CD4-positive, alpha-beta T cell treated with Interleukin-2 at 100 ng/mL for 4 hours (primary cell): ENCODE data around the gene MYO18A.
"Not testable (repeated sequence)": the region's sequence is repeated elsewhere in the genome, so short reads cannot be mapped to it uniquely, and the experiment has no call there.

Experiments
- DNase-seq: peaks from one replicate; pipeline ENCODE4 v3.0.0-alpha.2; 2020; ENCODE audit warnings: low spot score

Gene MYO18A

GRCh38 chr17:29194669-29195068 lies 14.5 kb upstream of the MYO18A start:
- DNase-seq, result no peak

DNA sequence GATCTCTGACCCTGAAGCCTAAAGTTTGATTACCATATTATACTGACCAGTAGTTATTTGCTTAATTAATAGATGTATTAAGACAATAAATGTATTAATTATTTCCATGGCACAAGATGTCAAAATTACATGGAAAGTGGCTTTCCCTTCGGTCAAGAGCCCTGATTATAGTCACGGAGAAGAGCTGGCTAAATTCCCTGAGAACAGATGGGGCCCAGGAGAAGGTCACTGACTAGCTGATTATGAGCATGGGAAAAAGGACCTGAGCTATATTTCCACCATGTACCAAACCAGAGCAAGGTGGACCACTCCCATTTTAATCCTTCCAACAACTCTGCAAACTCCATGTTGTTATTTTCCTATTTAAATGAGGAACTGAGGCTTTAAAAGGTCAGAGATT lies 12.9 kb upstream of the MYO18A start:
- DNase-seq, result no peak

DNA sequence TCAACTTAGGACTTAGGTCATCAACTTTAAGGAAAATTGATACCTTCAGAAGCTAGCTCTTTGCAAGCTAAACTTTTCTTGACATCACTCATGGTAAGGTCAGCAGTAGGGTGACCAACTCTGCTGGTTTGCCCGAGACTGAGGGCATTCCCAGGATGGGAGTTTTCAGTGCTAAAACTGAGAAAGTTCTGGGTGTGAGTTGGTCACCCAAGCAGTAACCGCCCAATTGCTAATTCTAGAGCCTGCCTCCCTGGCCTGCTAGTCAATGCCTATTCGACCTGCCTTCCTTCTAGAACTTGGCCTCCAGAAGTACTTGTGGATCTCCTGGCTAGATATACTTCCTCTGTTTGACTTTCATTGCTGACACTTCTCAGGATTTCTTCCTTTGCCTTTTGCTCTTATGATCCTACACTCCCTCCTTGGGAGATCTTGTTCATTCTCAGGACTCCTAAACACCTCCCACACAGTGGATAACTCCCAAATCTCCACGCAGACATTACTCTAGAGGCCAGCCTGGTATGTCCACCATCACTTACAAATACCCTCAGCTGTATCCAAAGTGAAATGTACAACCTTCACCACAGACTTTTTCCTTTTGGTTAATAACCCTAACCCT lies 10.5 kb upstream of the MYO18A start:
- no peak for DNase-seq

DNA sequence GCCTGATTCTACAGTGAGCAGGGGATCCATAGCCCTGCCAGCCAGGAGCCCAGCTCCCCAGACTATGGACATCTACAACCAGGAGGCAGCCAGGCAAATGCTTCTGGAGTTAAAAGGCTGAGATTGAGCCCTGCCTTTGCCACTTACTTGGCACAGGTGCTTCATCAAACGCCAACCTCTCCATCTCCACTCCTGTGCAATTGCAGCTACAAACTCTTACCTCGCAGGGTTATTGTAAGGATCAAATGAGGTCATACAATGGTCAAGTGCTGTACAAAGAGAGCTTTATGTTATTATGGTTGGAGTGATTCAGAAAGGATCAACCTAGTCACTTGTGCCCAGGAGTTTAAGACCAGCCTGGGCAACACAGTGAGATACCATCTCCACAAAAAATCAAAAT lies 9.8 kb upstream of the MYO18A start:
- no peak for DNase-seq

- DNase-seq, result no peak
These were observed 9.2 kb upstream of the MYO18A start for GRCh38 chr17:29189355-29189754.

DNA sequence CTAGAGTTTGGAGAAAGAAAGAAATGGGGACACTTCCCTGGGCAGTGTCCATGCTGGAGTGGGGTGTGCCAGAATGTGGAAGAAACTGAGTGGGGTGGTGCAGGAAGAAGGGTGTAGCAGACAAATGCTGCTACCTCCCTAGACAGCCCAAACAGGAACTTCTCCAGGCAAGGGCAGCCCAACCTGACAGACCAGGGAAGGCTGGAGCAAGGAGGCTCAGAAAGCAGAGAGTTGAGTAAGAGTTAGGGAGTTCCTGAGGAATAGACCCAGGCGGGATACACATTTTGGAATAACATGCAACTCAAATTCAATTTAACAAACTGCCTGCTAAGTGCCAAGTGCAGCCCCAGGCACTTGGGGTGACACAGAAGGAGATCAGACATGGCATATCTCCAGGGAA lies 1.0 kb upstream of the MYO18A start:
- DNase-seq, result no peak

DNA sequence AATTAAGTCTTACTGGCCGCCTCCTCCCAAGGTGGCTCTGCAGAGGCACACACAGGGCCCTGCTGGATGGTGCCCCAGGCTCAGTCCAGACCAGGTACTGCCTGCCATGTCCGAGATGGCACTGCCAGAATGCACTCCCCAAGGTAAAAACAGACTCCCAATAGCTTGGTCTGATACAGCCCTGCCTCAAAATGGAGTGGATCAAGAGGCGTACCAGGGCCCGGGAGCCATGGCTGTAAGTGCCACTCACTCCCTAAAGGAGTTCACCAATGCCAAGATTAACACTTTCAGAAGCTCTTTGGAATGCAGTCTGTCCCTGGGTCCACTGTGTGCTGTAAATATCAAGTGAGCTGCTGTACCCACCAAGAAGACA lies 576 bp upstream of the MYO18A start:
- no peak for DNase-seq

- no peak for DNase-seq
These were observed 765 bp downstream of the MYO18A start for GRCh38 chr17:29179232-29180033.

DNA sequence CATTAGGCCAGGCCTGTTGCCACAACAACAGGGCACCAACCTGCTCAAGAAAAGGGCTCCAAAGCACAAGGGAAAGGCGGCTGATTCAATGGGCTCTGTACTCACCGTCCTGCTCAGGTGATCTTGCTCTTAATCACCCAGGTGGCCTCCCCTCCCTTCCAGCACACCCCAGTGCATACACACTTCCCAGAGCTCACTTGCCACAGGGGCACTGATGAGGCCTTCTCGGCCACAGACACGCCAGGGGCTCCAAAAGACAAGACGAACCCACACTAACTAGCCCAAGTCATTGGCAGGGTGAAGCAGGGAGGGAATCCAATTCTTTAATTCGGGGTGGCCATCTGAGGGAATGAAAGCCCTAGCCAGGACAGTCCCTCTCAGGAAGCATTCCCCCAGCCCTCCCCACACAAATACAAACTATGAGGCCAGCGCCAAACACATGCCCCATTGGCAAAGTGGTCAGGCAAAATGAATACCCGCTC lies 1.4 kb downstream of the MYO18A start:
- DNase-seq, result no peak

DNA sequence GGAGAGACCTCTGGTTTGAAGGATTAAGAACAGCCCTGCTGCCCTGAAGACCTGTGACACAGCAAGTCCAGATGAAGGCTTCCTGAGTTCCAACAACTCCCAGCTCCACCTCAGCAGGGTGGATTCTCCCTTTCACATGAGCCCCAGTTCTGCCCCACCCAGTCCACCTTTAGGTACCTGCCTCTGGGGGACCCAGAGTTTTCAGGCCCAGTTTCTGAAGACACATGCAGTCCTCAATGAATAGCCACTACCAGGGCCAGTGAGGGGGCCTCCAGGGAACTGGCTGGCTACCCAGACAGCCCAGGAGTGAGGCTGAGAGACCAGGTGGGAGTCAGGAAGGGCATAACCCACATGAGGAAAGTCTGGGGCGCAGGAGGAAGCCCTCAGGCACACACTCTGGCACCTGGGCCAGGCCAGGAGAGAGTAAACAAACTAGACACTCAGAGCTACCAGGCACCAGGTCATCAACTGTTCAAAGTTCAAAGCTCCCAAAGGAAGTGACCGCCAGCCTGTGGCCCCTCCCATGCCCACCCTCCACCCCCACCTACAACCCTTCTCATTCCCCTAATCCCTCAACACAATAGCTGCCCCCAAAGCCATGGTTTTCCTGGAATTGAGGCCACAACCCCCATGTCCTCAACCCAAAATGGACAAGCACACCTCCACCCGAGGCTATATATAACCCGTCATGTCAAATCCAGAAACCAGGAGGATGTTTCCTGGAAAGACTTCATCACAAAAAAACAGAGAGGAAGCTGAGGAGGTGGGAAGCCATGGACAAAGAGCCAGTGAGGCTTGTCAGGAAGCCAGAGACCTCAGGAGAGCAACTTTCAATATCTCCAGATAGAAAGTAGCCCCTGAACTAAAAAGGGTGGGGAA lies 2.1 kb downstream of the MYO18A start:
- DNase-seq, result no peak

DNA sequence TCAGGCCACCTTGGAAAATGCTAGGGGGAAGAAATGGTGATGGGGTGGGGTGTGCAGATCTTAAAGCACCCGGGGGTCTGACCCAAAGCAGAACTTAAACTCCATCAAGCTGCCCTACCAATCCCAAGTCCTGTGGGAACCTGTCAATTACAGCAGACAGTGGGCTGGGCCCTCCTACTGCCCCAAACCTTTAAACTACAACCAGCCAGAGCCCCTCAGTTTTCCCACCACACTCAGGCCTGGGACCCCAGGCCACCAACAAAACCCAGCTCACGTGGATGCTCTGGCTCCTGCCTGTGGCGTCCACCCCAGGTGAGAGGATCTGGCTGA lies 2.7 kb downstream of the MYO18A start:
- no peak for DNase-seq

DNA sequence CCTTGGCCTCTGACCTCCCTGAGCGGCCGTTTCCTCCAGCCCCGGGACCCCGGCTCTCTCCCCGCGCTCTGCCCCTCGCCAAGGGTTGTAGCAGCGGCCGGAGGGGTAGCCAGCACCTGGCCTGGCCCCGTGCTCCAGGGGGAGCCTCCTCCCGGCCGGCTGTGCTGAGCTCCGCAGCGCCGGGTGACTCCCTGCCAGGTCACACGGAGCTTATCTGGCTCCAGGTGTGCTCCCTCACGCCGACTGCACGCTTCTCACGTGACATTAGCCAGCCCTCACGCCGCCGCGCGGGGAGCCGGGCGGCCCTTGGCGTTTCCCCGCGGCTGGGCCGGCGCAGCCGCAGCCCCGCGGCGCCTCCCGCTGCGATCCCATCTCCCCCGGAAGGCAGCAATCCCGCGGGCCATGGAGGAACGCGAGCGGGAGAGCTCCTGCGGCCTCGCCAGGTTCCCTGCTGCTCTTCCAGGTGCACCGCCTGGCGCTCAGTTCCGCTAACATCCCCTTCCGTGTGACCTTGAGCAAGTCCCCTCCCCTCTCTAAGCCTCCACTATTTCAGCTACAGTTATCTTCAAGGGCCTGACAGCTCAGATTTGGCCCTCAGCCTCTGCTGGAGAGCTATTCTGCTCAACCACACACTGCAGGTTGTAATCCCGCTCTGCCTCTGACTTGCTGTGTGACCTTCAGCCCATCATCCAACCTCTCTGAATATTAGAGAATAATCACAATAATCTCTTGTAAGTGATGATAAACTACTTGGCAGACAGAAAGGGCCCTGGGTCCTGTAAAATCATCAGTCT lies 3.4 kb downstream of the MYO18A start:
- peak; percentile 61 for DNase-seq

DNA sequence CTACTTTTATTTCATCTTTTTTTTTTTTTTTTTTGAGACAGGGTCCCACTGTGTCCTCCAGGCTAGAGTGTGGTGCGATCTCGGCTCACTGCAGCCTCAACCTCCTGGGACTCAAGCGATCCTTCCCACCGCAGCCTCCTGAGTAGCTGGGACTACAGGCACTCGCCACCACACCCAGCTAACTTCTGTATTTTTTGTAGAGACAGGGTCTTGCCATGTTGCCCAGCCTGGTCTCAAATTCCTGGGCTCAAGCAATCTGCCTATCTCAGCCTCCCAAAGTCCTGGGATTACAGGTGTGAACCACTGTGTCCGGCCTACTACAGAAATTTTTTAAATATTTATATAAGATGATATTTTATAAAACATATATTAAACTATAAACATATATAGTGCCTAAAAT lies 4.8 kb downstream of the MYO18A start:
- no peak for DNase-seq

- DNase-seq, result no peak
These were observed 7.6 kb downstream of the MYO18A start for GRCh38 chr17:29172589-29172988.

GRCh38 chr17:29170682-29171081 lies 9.5 kb downstream of the MYO18A start:
- DNase-seq, result no peak

GRCh38 chr17:29169806-29170591 lies 10.2 kb downstream of the MYO18A start:
- DNase-seq, result no peak

- DNase-seq, result not testable (repeated sequence)
These were observed 11.5 kb downstream of the MYO18A start for GRCh38 chr17:29168759-29169126.

DNA sequence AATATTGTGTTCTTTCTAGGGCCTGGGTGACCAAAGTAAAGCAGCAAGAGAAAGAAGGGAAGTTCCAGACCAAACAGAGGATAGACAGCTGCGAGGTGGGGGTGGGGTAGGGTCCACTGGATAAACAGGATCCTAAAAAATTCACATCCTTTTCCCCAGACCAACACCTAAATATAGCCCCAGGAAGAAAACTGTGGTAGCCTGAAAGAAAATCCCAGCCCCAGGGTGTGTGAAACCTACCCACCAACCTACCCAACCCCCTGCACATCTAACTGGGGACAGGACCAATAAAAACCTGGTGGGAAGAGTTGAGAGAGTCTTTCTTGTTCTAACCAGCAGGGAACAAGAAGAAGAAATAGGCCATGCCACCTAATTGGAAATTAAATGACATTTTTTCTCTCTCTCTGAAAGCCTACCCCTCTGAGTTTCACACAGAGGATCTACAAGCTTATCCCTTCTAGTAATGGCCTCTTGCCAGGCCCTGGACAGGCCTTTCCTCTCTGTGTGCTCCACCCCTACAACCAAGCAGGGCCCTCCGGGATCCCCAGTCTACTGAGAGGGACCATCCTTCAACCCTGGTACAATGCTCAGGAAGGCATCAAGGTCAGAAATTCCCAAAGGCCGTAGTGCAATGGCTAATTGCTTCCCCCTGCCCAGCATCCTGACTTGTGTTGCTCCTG lies 12.0 kb downstream of the MYO18A start:
- no peak for DNase-seq

GRCh38 chr17:29167393-29168078 lies 12.7 kb downstream of the MYO18A start:
- DNase-seq, result no peak

GRCh38 chr17:29166507-29166887 lies 13.7 kb downstream of the MYO18A start:
- DNase-seq, result no peak
